Lower lobe of right lung (tissue), 2 donors: ENCODE results near the gene TOLLIP. TPM values are rescaled to one million over a fixed set of nuclear protein-coding genes. Genes with fewer than 3 reads are reported as not detected.
A peak's percentile ranks its signal among the peaks of the same experiment; 100 is the strongest.

ENCODE experiments used
- ATAC-seq, 2 donors: fragments of 200-7000 bp; cut with Tn5 transposase; one replicate each; pipeline ENCODE4 v1.9.1; 2020 to 2022; ENCODE audit warnings: mild to moderate bottlenecking in 2 of 2, moderate library complexity in 2 of 2
- DNase-seq: peaks from one replicate; pipeline ENCODE4 v3.0.0-alpha.2; 2020
- H3K27ac ChIP-seq: fragments of 200-600 bp; one replicate; pipeline ENCODE4 v1.8.0; 2022
- H3K27me3 ChIP-seq: fragments of 200-600 bp; one replicate; pipeline ENCODE4 v1.8.0; 2022; ENCODE audit warnings: low read depth
- H3K36me3 ChIP-seq: fragments of 200-600 bp; one replicate; pipeline ENCODE4 v1.8.0; 2022; ENCODE audit warnings: mild to moderate bottlenecking
- H3K4me1 ChIP-seq: fragments of 200-600 bp; one replicate; pipeline ENCODE4 v1.8.0; 2022
- H3K4me3 ChIP-seq: fragments of 200-600 bp; one replicate; pipeline ENCODE4 v1.8.0; 2022; ENCODE audit warnings: mild to moderate bottlenecking
- H3K9me3 ChIP-seq: fragments of 200-600 bp; one replicate; pipeline ENCODE4 v1.8.0; 2022
- CTCF ChIP-seq: fragments of 200-600 bp; IDR thresholded peaks from one replicate; pipeline ENCODE4 v1.8.0; 2022; ENCODE audit warnings: antibody characterized with exemption, mild to moderate bottlenecking
- intact Hi-C: fragments of 100-400 bp; cut with DNase I; formaldehyde crosslinking; loops from one replicate; pipeline ENCODE4 v1.11.0; 2022
- total RNA-seq: library from RNA; stranded (reverse); fragmentation: NEBNext Ultra II Directional; extraction: Animal tissue kit (Norgen Biotek cat#: 25700); gene quantifications from one replicate; pipeline ENCODE4 v1.2.1, GENCODE V29; 2021
- donor health status: DM: no; HTN: yes; CAD: no; lungs with severe emphysema.

Gene TOLLIP
- total RNA-seq, 1 donor from 2014 or later, result 68.4 TPM

- Histone ChIP-seq H3K4me3 (no peak overlapping the region), H3K4me1 (peaks cover 63% of the 10 kb centered on the region), H3K36me3 (peaks cover 26% of the 10 kb centered on the region), H3K27me3 (no peaks in the 10 kb centered on the region), H3K27ac (no peak overlapping the region), H3K9me3 (no peaks in the 10 kb centered on the region)
- no peak for TF ChIP-seq CTCF
- ATAC-seq (no peak), DNase-seq (no peak)
- intact Hi-C loops, result no loop called here
These were observed 9.3 kb downstream of the TOLLIP start for GRCh38 chr11:1300121-1300520.

- Histone ChIP-seq H3K36me3 (peaks cover 25% of the 10 kb centered on the region), H3K4me1 (peaks cover 58% of the 10 kb centered on the region), H3K4me3 (no peak overlapping the region), H3K27me3 (no peaks in the 10 kb centered on the region), H3K9me3 (no peaks in the 10 kb centered on the region), H3K27ac (peak overlapping the region; percentile 54)
- ATAC-seq (no peak), DNase-seq (peak; percentile 45)
- intact Hi-C loops, result no loop called here
- no peak for TF ChIP-seq CTCF
These were observed 9.8 kb downstream of the TOLLIP start for GRCh38 chr11:1299621-1300020.

GRCh38 chr11:1298695-1299492, 10.5 kb downstream of the TOLLIP start:
- peak; percentile 93 for DNase-seq
- Histone ChIP-seq H3K36me3 (peaks cover 26% of the 10 kb centered on the region), H3K4me3 (no peak overlapping the region), H3K9me3 (no peaks in the 10 kb centered on the region), H3K27me3 (no peaks in the 10 kb centered on the region), H3K27ac (peak overlapping the region; percentile 54), H3K4me1 (peaks cover 51% of the 10 kb centered on the region)
- peak; percentile 89 to 94 for ATAC-seq
- TF ChIP-seq CTCF, result no peak
- intact Hi-C loops, result no loop called here

GRCh38 chr11:1297576-1298473, 11.6 kb downstream of the TOLLIP start:
- no peaks in the 10 kb centered on the region for H3K9me3 ChIP-seq
- H3K27me3 ChIP-seq, result no peaks in the 10 kb centered on the region
- H3K36me3 ChIP-seq, result peaks cover 33% of the 10 kb centered on the region
- ATAC-seq, result no peak
- intact Hi-C loops, result no loop called here
- DNase-seq, result peak; percentile 42
- TF ChIP-seq CTCF, result no peak
- H3K4me3 ChIP-seq, result no peak overlapping the region
- H3K27ac ChIP-seq, result peak overlapping the region; percentile 54
- peaks cover 40% of the 10 kb centered on the region for H3K4me1 ChIP-seq

GRCh38 chr11:1297011-1297575, 12.3 kb downstream of the TOLLIP start:
- no peak overlapping the region for H3K4me3 ChIP-seq

More at GRCh38 chr11:1297011-1297575, 12.3 kb downstream of the TOLLIP start:
- DNase-seq (peak; percentile 39), ATAC-seq (no peak)
- intact Hi-C loops, result no loop called here
- Histone ChIP-seq H3K27ac (peak overlapping the region; percentile 24), H3K9me3 (no peaks in the 10 kb centered on the region), H3K36me3 (peaks cover 40% of the 10 kb centered on the region), H3K4me1 (peaks cover 33% of the 10 kb centered on the region), H3K27me3 (no peaks in the 10 kb centered on the region)
- no peak for TF ChIP-seq CTCF
